Right lobe of liver (tissue), 6 donors: ENCODE results near the gene CD1E. TPM values are rescaled to one million over a fixed set of nuclear protein-coding genes. Genes with fewer than 3 reads are reported as not detected.
"Not testable (repeated sequence)": the region's sequence is repeated elsewhere in the genome, so short reads cannot be mapped to it uniquely, and the experiment has no call there.

ENCODE experiments used
- ATAC-seq, 4 donors: fragments of 200-7000 bp; cut with Tn5 transposase; one replicate each; pipeline ENCODE4 v1.9.1; 2020; ENCODE audit warnings: mild to moderate bottlenecking in 4 of 4, moderate library complexity in 4 of 4
- DNase-seq, 3 donors: peaks; one replicate each; pipeline ENCODE4 v3.0.0-alpha.2; 2020
- H3K27ac ChIP-seq, 3 donors: fragments of 200-600 bp; one replicate each; pipeline ENCODE4 v1.8.0; 2022
- H3K27me3 ChIP-seq, 2 donors: fragments of 200-600 bp; one replicate each; pipeline ENCODE4 v1.8.0; 2022
- H3K36me3 ChIP-seq, 4 donors: fragments of 200-600 bp; sonication (generic) in 1 of 4; one replicate each; pipeline versions ENCODE4 v1.5.1 to v1.8.0; 2017 to 2022; ENCODE audit warnings: control low read depth in 1 of 4
- H3K4me1 ChIP-seq, 4 donors: fragments of 200-600 bp; sonication (generic) in 1 of 4; one replicate each; pipeline versions ENCODE4 v1.5.1 to v1.8.0; 2017 to 2022; ENCODE audit warnings: control low read depth in 1 of 4
- H3K4me3 ChIP-seq, 3 donors: fragments of 200-600 bp; one replicate each; pipeline ENCODE4 v1.8.0; 2022
- H3K9me3 ChIP-seq, 4 donors: fragments of 200-600 bp; sonication (generic) in 1 of 4; one replicate each; pipeline versions ENCODE4 v1.5.1 to v1.8.0; 2017 to 2022; ENCODE audit warnings: control low read depth in 1 of 4
- POLR2A ChIP-seq: fragments of 450-650 bp; IDR thresholded peaks from one replicate; pipeline ENCODE4 v1.6.1; 2017; ENCODE audit warnings: antibody characterized with exemption, mild to moderate bottlenecking
- WGBS: methylation state at CpG from one replicate; pipeline ENCODE4 v1.1.6; 2018; ENCODE audit warnings: low coverage, low lambda C conversion rate; ENCODE audit not compliant: insufficient coverage; ENCODE audit errors: missing lambda C conversion rate; 5-methylcytosine and 5-hydroxymethylcytosine counted together
- intact Hi-C, 2 donors: fragments of 100-400 bp; cut with DNase I; formaldehyde crosslinking; loops; one replicate each; pipeline versions ENCODE4 v1.11.2 to v1.14.1; 2022
- total RNA-seq, 6 experiments: library from RNA; depleted of rRNA in 2 of 6; stranded (reverse); fragments of >200 nt in 2 of 6; fragmentation: NEBNext Ultra II Directional in 3 of 6; extraction: Animal tissue kit (Norgen Biotek cat#: 25700) in 3 of 6; gene quantifications; one replicate each; pipeline versions ENCODE4 v1.1.0 to v1.2.4, GENCODE V29; 2016 to 2023
- TF ChIP-seq, protein P1 (sequence below), 4 donors: fragments of 200-600 bp in 3 of 4; fragments of 450-650 bp in 1 of 4; IDR thresholded peaks; one replicate each; pipeline versions ENCODE4 v1.5.1 to v1.8.0; 2016 to 2022; ENCODE audit warnings: antibody characterized with exemption in 4 of 4, mild to moderate bottlenecking in 2 of 4
- donor health status: DM: no; HTN: yes; CAD: no.
- donor health status: DM: no; HTN: no; CAD: no.
- donor health status: DM: no; HTN: no; CAD: no.
- donor health status: DM: no; HTN: yes; CAD: no.
- donor health status: DM: no; HTN: yes; CAD: no.

Gene CD1E
- total RNA-seq, 6 experiments from 2014 or later = 0.58 TPM; not detected in 5

DNA sequence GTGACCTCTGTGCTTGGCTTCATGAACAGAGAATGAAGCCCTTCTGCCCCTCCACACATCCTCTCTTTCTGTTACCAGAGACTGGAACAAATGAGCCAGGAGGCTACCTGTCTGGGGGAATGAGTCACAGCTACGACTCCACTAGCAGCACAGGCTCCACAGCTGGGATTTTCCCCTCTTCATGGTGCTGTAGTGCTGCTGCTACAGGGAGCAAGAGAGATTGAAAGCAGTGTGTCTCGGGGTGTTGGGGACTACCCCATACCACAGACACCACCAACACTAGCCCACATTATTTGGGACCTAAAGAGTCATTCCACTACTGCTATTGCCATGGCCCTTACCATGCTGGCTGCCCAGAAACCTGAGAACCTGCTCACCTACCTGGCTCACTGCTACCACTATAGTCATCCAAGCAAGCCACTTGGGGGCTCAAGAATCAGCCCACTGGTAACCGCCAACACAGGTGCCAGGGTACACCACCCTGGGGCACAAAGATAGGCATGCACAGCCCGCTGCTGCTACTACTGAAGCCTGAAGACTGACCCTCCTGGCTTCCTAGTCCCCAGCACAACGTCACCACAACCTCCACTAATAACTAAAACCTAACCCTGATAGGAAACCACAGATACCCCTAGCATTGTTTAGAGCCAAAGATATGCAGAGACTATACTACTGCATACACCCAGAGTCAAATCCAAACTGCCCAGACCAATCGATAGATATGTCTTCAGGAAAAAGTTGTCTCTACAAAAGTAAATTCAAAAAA lies 17.7 kb downstream of the CD1E start:
- TF ChIP-seq, protein P1, sequence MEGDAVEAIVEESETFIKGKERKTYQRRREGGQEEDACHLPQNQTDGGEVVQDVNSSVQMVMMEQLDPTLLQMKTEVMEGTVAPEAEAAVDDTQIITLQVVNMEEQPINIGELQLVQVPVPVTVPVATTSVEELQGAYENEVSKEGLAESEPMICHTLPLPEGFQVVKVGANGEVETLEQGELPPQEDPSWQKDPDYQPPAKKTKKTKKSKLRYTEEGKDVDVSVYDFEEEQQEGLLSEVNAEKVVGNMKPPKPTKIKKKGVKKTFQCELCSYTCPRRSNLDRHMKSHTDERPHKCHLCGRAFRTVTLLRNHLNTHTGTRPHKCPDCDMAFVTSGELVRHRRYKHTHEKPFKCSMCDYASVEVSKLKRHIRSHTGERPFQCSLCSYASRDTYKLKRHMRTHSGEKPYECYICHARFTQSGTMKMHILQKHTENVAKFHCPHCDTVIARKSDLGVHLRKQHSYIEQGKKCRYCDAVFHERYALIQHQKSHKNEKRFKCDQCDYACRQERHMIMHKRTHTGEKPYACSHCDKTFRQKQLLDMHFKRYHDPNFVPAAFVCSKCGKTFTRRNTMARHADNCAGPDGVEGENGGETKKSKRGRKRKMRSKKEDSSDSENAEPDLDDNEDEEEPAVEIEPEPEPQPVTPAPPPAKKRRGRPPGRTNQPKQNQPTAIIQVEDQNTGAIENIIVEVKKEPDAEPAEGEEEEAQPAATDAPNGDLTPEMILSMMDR (IDR thresholded peaks at IDR 0.05) = no peak
- TF ChIP-seq POLR2A = no peak
- 57% methylated on average over 5 of the region's 6 CpGs for WGBS
- H3K36me3 ChIP-seq = no peaks in the 10 kb centered on the region
- no peaks in the 10 kb centered on the region for H3K27me3 ChIP-seq
- ATAC-seq (no peak), DNase-seq (no peak)
- H3K9me3 ChIP-seq = no peaks in the 10 kb centered on the region
- intact Hi-C loops = no loop called here
- H3K4me3 ChIP-seq = no peak overlapping the region
- no peaks in the 10 kb centered on the region for H3K4me1 ChIP-seq
- no peak overlapping the region for H3K27ac ChIP-seq

DNA sequence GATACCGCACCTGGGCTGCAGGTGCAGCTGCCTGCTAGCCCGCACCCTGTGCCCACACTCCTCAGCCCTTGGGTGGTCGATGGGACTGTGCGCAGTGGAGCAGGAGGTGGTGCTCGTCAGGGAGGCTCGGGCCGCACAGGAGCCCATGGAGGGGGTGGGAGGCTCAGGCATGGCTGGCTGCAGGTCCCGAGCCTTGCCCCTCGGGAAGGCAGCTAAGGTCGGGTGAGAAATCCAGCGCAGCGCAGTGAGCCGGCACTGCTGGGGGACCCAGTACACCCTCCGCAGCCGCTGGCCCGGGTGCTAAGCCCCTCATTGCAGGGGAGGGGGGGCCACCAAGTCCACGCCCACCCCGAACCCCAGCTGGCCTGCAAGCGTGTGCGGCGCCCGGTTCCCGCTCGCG lies 20.4 kb downstream of the CD1E start:
- ATAC-seq, H3K9me3 ChIP-seq, H3K27me3 ChIP-seq, intact Hi-C loops, H3K27ac ChIP-seq, H3K4me3 ChIP-seq, H3K36me3 ChIP-seq, H3K4me1 ChIP-seq: not testable (repeated sequence)
- peak in 1 of 3 donors; percentile 44 for DNase-seq
- WGBS = 60% methylated on average over 1 of the region's 25 CpGs

DNA sequence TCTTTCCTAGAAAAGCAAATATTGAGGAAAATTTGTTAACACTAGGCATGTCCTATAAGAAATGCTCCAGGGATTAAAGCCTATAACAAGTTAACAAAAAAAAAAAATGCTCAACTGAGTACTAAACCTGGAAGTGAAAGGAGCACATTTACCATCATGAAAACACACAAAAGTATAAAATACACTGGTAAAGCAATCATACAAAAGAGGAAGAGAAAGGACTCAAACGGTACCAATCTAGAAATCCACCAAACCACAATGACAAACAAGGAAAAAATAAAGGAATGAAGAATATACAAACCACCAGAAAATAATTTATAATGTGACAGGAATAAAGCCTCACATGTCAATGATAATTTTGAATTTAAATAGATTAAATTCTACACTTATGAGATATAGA lies 21.2 kb downstream of the CD1E start:
- H3K9me3 ChIP-seq = no peaks in the 10 kb centered on the region
- ATAC-seq (no peak), DNase-seq (no peak)
- 27% methylated on average over 1 of the region's 1 CpG for WGBS
- no peak overlapping the region for H3K4me3 ChIP-seq
- H3K36me3 ChIP-seq = no peaks in the 10 kb centered on the region
- no peaks in the 10 kb centered on the region for H3K27me3 ChIP-seq
- TF ChIP-seq POLR2A = no peak
- TF ChIP-seq, protein P1 (IDR thresholded peaks at IDR 0.05) = no peak
- no peak overlapping the region for H3K27ac ChIP-seq
- no peaks in the 10 kb centered on the region for H3K4me1 ChIP-seq
- intact Hi-C loops = no loop called here

DNA sequence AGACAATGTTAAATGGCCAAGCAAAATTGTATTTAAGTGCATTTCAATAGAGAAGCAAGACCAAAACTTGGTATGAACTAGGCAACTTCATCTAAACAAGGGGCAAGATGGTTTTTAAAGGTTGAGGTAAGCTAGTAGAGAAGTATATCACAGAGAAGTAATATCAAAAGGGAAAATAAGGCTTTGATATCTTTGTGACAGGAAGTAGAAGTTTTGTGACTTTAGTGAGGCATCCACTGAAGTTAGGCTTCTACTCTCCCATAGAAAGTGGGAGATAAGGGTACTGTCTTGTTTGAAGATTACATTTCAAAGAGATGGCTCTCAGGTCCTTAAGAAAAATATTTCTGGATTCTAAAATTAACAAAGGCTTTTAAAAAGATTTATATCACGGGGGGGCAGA lies 36.6 kb downstream of the CD1E start:
- TF ChIP-seq POLR2A = no peak
- TF ChIP-seq, protein P1 (IDR thresholded peaks at IDR 0.05) = no peak
- no peaks in the 10 kb centered on the region for H3K9me3 ChIP-seq
- no peaks in the 10 kb centered on the region for H3K27me3 ChIP-seq
- 13% methylated on average over 1 of the region's 1 CpG for WGBS
- DNase-seq = no peak
- intact Hi-C loops = no loop called here
- no peaks in the 10 kb centered on the region for H3K36me3 ChIP-seq
- H3K4me1 ChIP-seq = no peaks in the 10 kb centered on the region
- no peak overlapping the region for H3K27ac ChIP-seq
- no peak for ATAC-seq
- no peak overlapping the region for H3K4me3 ChIP-seq

DNA sequence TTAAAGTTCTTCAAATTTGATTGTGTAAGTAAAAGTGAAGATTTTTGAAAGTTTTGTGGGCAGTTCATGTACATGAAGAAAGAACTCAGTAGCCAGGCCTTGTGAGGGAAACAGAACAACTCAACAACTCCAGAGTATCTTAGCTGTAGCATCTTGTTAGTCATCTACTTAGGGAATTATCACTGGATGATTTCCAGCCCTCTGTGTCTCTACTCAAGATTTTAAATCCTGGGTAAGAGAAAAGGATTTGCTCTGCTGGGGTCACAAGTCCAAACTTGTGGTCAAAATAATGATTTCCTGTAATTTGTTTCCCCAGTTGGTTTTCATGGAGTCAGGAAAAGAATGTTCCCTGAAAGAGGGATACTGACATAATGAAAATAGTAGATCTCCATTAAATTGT lies 37.4 kb downstream of the CD1E start:
- H3K36me3 ChIP-seq = no peaks in the 10 kb centered on the region
- H3K4me3 ChIP-seq = no peak overlapping the region
- TF ChIP-seq, protein P1 (IDR thresholded peaks at IDR 0.05) = no peak
- no peak for TF ChIP-seq POLR2A
- no peak for ATAC-seq
- no peaks in the 10 kb centered on the region for H3K27me3 ChIP-seq
- DNase-seq = no peak
- no peaks in the 10 kb centered on the region for H3K4me1 ChIP-seq
- intact Hi-C loops = no loop called here
- no peaks in the 10 kb centered on the region for H3K9me3 ChIP-seq
- no peak overlapping the region for H3K27ac ChIP-seq
